GM12878 (cell line): Measurements from ENCODE around the gene GDAP1L1. TPM values are rescaled to one million over a fixed set of nuclear protein-coding genes. Genes with fewer than 3 reads are reported as not detected.
A peak's percentile ranks its signal among the peaks of the same experiment; 100 is the strongest.

Source experiments
- CBX5 ChIP-seq: sonication (generic); IDR thresholded peaks from 2 replicates; pipeline ENCODE4 v1.6.1; 2016; ENCODE audit warnings: low read depth, moderate library complexity, mild to moderate bottlenecking, inconsistent platforms
- CREM ChIP-seq: IDR thresholded peaks from 2 replicates; pipeline ENCODE4 v1.6.1; 2014; ENCODE audit warnings: antibody characterized with exemption, low read depth
- ETV6 ChIP-seq, 2 experiments: fragments of 450-650 bp in 1 of 2; IDR thresholded peaks in 1 of 2; conservative IDR thresholded peaks in 1 of 2; 2 replicates each; pipeline ENCODE4 v1.6.1; 2014; ENCODE audit warnings: antibody characterized with exemption in 1 of 2, borderline replicate concordance in 1 of 2, low read depth in 1 of 2, mild to moderate bottlenecking in 1 of 2, moderate library complexity in 1 of 2
- EZH2 ChIP-seq: IDR thresholded peaks from 2 replicates; pipeline ENCODE4 v1.6.1; 2012; ENCODE audit warnings: low read depth, mild to moderate bottlenecking, control low read depth, inconsistent platforms, low read length, borderline replicate concordance; ENCODE audit not compliant: control insufficient read depth
- FOS ChIP-seq: IDR thresholded peaks from 3 replicates; pipeline ENCODE4 v1.6.1; 2011; ENCODE audit warnings: borderline replicate concordance; ENCODE audit not compliant: insufficient read length; ENCODE audit errors: extremely low read depth
- MEF2B ChIP-seq: fragments of 450-650 bp; IDR thresholded peaks from 2 replicates; pipeline ENCODE4 v1.6.1; 2018; ENCODE audit warnings: mild to moderate bottlenecking, moderate library complexity; ENCODE audit not compliant: partially characterized antibody, poor library complexity, severe bottlenecking
- MTA3 ChIP-seq: IDR thresholded peaks from 2 replicates; pipeline ENCODE4 v1.6.1; 2012; ENCODE audit warnings: low read length, inconsistent platforms, borderline replicate concordance
- NFYB ChIP-seq: IDR thresholded peaks from 2 replicates; pipeline ENCODE4 v1.6.1; 2011; ENCODE audit warnings: low read depth, mild to moderate bottlenecking, low read length, improper control_type of control experiment, moderate library complexity; ENCODE audit not compliant: insufficient read depth
- RELA ChIP-seq: fragments of 450-650 bp; IDR thresholded peaks from 2 replicates; pipeline ENCODE4 v1.8.0; 2014; ENCODE audit warnings: borderline replicate concordance; ENCODE audit not compliant: partially characterized antibody
- SIX5 ChIP-seq: IDR thresholded peaks from 2 replicates; pipeline ENCODE4 v1.6.1; 2011; ENCODE audit warnings: mild to moderate bottlenecking, low read depth, low read length, moderate library complexity; ENCODE audit not compliant: severe bottlenecking
- SMAD1 ChIP-seq: fragments of 450-650 bp; IDR thresholded peaks from 2 replicates; pipeline ENCODE4 v1.6.1; 2018; ENCODE audit warnings: mild to moderate bottlenecking, low read depth; ENCODE audit not compliant: partially characterized antibody
- STAT1 ChIP-seq: fragments of 450-650 bp; conservative IDR thresholded peaks from 2 replicates; pipeline ENCODE4 v1.6.1; 2014; ENCODE audit warnings: antibody characterized with exemption, mild to moderate bottlenecking
- STAT3 ChIP-seq: IDR thresholded peaks from 2 replicates; pipeline ENCODE4 v1.6.1; 2011; ENCODE audit warnings: low read depth, low read length, improper control_type of control experiment
- USF1 ChIP-seq: IDR thresholded peaks from 2 replicates; pipeline ENCODE4 v1.6.1; 2011; ENCODE audit warnings: borderline replicate concordance, low read depth, mild to moderate bottlenecking, moderate library complexity, mixed read lengths, low read length; ENCODE audit not compliant: insufficient read depth; ENCODE audit errors: extremely low read length
- YY1 ChIP-seq: IDR thresholded peaks from 2 replicates; pipeline ENCODE4 v1.6.1; 2011; ENCODE audit warnings: low read depth, mild to moderate bottlenecking, low read length
- polyA plus RNA-seq, 11 experiments: library from polyadenylated mRNA; depleted of rRNA in 4 of 11; unstranded in 6 of 11; stranded (reverse) in 5 of 11; fragments of >200 nt; fragmentation: Nextera tagmentation in 4 of 11; fragmentation: Illumina TruSeq in 1 of 11; extraction: Ambion mirVana in 4 of 11; extraction: Trizol in 1 of 11; gene quantifications; 1 replicate in 1 of 11; 2 replicates in 10 of 11; pipeline versions ENCODE4 v1.2.1 to v1.2.3, GENCODE V29; 2011 to 2016; ENCODE audit warnings: inconsistent platforms in 2 of 11, missing spikeins in 2 of 11, low read depth in 1 of 11
- total RNA-seq, 4 experiments: library from RNA; depleted of rRNA in 3 of 4; stranded (reverse); fragments of >200 nt in 3 of 4; fragmentation: Illumina TruSeq in 1 of 4; extraction: Trizol in 1 of 4; gene quantifications; 2 replicates each; pipeline versions ENCODE4 v1.2.1 to v1.2.3, GENCODE V29; 2013 to 2021
- TF ChIP-seq, protein P1 (sequence below): IDR thresholded peaks from 2 replicates; pipeline ENCODE4 v1.6.1; 2012; ENCODE audit warnings: low read depth, low read length, improper control_type of control experiment
- TF ChIP-seq, protein P2 (sequence below), 3 experiments: IDR thresholded peaks in 2 of 3; conservative IDR thresholded peaks in 1 of 3; 2 replicates each; pipeline ENCODE4 v1.5.1; 2011; ENCODE audit warnings: low read depth in 3 of 3, low read length in 3 of 3, mild to moderate bottlenecking in 3 of 3, control low read depth in 2 of 3, moderate library complexity in 2 of 3, inconsistent platforms in 1 of 3, mixed read lengths in 1 of 3; ENCODE audit not compliant: control insufficient read depth in 2 of 3, insufficient read depth in 1 of 3; ENCODE audit errors: extremely low read depth in 1 of 3
- TF ChIP-seq, protein P3 (sequence below): IDR thresholded peaks from 2 replicates; pipeline ENCODE4 v1.6.1; 2012; ENCODE audit warnings: mild to moderate bottlenecking, low read depth, low read length

Gene GDAP1L1
- total and polyA plus RNA-seq, 10 of the 15 experiments (the other 5 are each of a cell fraction or from before 2014, with no cell fraction given), result 0.08 to 0.38 TPM; not detected in 8

DNA sequence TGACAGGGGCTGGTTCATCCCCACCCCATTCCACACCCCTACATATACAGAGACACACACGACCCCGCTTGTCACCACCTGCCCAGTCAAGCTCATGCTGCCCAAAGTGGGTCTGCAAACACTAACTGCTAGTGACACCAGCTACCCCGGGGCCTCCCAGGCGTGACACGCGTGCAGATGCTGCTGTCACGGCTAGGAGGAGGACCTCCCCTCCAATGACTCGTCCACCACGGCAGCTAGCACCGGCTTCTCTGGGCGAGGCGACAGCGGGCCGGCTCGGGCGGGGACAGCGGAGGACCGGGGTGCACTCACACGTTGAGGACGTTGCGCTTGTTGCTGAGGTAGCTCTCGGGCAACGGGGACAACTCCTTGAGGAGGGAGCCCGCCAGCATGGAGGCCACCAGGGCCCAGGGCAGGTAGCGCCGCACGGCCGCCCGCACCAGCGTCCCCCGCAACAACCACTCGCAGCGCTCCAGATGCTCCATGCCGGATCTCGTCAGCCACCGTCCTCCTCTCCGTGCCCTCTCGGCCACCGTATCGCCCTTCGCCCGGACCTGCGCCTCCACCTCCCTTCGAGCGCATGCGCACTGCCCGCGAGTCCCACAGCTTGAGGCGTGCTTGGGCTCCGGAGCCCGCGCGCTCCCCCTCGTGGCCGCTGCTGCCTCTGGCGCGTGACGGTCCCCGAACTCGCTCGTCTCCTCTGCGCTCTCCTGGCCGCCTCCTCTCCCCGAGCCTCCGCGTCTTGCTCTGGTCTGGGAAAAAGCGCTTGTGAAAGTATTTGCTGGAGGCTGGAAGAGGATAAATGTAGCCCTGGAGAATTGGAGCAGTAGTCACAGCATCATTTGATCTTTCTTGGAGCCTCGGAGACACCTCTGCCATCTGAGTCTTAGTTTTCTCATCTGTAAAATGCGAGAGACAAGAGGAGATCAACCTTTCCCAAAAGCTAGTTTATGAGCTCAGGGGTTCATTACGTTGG lies 63.8 kb downstream of the GDAP1L1 start, which contains the start of gene FITM2 (continued):
- no peak for TF ChIP-seq STAT3
- no peak for TF ChIP-seq SIX5
- TF ChIP-seq FOS, result no peak
- TF ChIP-seq, protein P1, sequence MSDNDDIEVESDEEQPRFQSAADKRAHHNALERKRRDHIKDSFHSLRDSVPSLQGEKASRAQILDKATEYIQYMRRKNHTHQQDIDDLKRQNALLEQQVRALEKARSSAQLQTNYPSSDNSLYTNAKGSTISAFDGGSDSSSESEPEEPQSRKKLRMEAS, result peak; percentile 86
- TF ChIP-seq, protein P2, sequence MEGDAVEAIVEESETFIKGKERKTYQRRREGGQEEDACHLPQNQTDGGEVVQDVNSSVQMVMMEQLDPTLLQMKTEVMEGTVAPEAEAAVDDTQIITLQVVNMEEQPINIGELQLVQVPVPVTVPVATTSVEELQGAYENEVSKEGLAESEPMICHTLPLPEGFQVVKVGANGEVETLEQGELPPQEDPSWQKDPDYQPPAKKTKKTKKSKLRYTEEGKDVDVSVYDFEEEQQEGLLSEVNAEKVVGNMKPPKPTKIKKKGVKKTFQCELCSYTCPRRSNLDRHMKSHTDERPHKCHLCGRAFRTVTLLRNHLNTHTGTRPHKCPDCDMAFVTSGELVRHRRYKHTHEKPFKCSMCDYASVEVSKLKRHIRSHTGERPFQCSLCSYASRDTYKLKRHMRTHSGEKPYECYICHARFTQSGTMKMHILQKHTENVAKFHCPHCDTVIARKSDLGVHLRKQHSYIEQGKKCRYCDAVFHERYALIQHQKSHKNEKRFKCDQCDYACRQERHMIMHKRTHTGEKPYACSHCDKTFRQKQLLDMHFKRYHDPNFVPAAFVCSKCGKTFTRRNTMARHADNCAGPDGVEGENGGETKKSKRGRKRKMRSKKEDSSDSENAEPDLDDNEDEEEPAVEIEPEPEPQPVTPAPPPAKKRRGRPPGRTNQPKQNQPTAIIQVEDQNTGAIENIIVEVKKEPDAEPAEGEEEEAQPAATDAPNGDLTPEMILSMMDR (IDR thresholded peaks at IDR 0.05 in 2 of 3, conservative IDR thresholded peaks at IDR 0.05 in 1 of 3; ENCODE audit: control insufficient read depth in 2 of 3, extremely low read depth in 1 of 3, insufficient read depth in 1 of 3, low read depth in 3 of 3, low read length in 3 of 3), result peak; percentile 95 to 99 (median 96); a peak in 5 of 6 replicates
- TF ChIP-seq RELA, result peak; percentile 68
- TF ChIP-seq MTA3, result no peak
- TF ChIP-seq, protein P3, sequence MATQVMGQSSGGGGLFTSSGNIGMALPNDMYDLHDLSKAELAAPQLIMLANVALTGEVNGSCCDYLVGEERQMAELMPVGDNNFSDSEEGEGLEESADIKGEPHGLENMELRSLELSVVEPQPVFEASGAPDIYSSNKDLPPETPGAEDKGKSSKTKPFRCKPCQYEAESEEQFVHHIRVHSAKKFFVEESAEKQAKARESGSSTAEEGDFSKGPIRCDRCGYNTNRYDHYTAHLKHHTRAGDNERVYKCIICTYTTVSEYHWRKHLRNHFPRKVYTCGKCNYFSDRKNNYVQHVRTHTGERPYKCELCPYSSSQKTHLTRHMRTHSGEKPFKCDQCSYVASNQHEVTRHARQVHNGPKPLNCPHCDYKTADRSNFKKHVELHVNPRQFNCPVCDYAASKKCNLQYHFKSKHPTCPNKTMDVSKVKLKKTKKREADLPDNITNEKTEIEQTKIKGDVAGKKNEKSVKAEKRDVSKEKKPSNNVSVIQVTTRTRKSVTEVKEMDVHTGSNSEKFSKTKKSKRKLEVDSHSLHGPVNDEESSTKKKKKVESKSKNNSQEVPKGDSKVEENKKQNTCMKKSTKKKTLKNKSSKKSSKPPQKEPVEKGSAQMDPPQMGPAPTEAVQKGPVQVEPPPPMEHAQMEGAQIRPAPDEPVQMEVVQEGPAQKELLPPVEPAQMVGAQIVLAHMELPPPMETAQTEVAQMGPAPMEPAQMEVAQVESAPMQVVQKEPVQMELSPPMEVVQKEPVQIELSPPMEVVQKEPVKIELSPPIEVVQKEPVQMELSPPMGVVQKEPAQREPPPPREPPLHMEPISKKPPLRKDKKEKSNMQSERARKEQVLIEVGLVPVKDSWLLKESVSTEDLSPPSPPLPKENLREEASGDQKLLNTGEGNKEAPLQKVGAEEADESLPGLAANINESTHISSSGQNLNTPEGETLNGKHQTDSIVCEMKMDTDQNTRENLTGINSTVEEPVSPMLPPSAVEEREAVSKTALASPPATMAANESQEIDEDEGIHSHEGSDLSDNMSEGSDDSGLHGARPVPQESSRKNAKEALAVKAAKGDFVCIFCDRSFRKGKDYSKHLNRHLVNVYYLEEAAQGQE, result 0 out of 2 replicates have a peak, but pooled peaks have one; percentile 17
- TF ChIP-seq ETV6 (conservative IDR thresholded peaks at IDR 0.05 in 1 of 2, IDR thresholded peaks at IDR 0.05 in 1 of 2; ENCODE audit: borderline replicate concordance in 1 of 2, low read depth in 1 of 2), result no peak
- 0 out of 2 replicates have a peak, but pooled peaks have one; percentile 10 for TF ChIP-seq NFYB
- peak; percentile 59; the same call in 1 of the 2 replicates for TF ChIP-seq CREM
- TF ChIP-seq EZH2, result no peak
- 0 out of 2 replicates have a peak, but pooled peaks have one; percentile 77 for TF ChIP-seq STAT1
- no peak for TF ChIP-seq CBX5
- no peak for TF ChIP-seq USF1
- no peak for TF ChIP-seq MEF2B
- TF ChIP-seq YY1, result peak; percentile 69
- no peak for TF ChIP-seq SMAD1
